Neuronal stem cell (in vitro differentiated cells): ENCODE measurements around the gene OGFOD3.

Experiments used
- DNase-seq: peaks from one replicate; pipeline ENCODE4 v3.0.0-alpha.2; 2013; ENCODE audit warnings: low spot score
- H2AFZ ChIP-seq: one replicate; pipeline ENCODE4 v1.6.1; 2013; ENCODE audit warnings: mild to moderate bottlenecking, low read length, inconsistent platforms
- H2AK5ac ChIP-seq: 2 replicates; pipeline ENCODE4 v1.6.1; 2013; ENCODE audit warnings: low read depth, mild to moderate bottlenecking, inconsistent platforms, low read length, moderate library complexity, mixed read lengths
- H2BK120ac ChIP-seq: 2 replicates; pipeline ENCODE4 v1.6.1; 2013; ENCODE audit warnings: low read depth, mild to moderate bottlenecking, inconsistent platforms, low read length, moderate library complexity, mixed read lengths
- H2BK12ac ChIP-seq: one replicate; pipeline ENCODE4 v1.6.1; 2013; ENCODE audit warnings: low read length, inconsistent platforms
- H2BK15ac ChIP-seq: 2 replicates; pipeline ENCODE4 v1.6.1; 2013; ENCODE audit warnings: mild to moderate bottlenecking, low read length, inconsistent platforms, mixed read lengths
- H2BK5ac ChIP-seq: one replicate; pipeline ENCODE4 v1.6.1; 2013; ENCODE audit warnings: inconsistent platforms, mild to moderate bottlenecking, low read length, moderate library complexity
- H3K14ac ChIP-seq: one replicate; pipeline ENCODE4 v1.6.1; 2013; ENCODE audit warnings: low read length, inconsistent platforms
- H3K18ac ChIP-seq: 2 replicates; pipeline ENCODE4 v1.6.1; 2013; ENCODE audit warnings: low read length, inconsistent platforms
- H3K23ac ChIP-seq: 2 replicates; pipeline ENCODE4 v1.6.1; 2013; ENCODE audit warnings: low read depth, mild to moderate bottlenecking, mixed read lengths, low read length, inconsistent platforms; ENCODE audit not compliant: poor library complexity
- H3K27ac ChIP-seq: replicated peaks from 3 replicates; pipeline ENCODE4 v1.5.1; 2013; ENCODE audit warnings: low read length, inconsistent platforms
- H3K27me3 ChIP-seq, 3 experiments: 2 replicates each; pipeline ENCODE4 v1.6.1; 2013; ENCODE audit warnings: low read length in 3 of 3, mild to moderate bottlenecking in 2 of 3, inconsistent platforms in 1 of 3, low read depth in 1 of 3, mixed read lengths in 1 of 3, moderate library complexity in 1 of 3; ENCODE audit not compliant: control insufficient read depth in 3 of 3, insufficient read depth in 3 of 3
- H3K36me3 ChIP-seq, 2 donors: replicated peaks in 1 of 2; 2 replicates each; pipeline ENCODE4 v1.6.1; 2013; ENCODE audit warnings: low read length in 2 of 2; ENCODE audit not compliant: control insufficient read depth in 2 of 2, insufficient read depth in 2 of 2
- H3K4ac ChIP-seq: 2 replicates; pipeline ENCODE4 v1.6.1; 2013; ENCODE audit warnings: inconsistent platforms, mild to moderate bottlenecking, low read length, moderate library complexity
- H3K4me1 ChIP-seq, 2 donors: 1 replicate in 1 of 2; 2 replicates in 1 of 2; pipeline ENCODE4 v1.6.1; 2013; ENCODE audit warnings: low read length in 2 of 2, low read depth in 1 of 2; ENCODE audit not compliant: control insufficient read depth in 2 of 2, insufficient read depth in 1 of 2
- H3K4me2 ChIP-seq: one replicate; pipeline ENCODE4 v1.6.1; 2013; ENCODE audit warnings: mild to moderate bottlenecking, low read length, inconsistent platforms; ENCODE audit not compliant: insufficient read depth, poor library complexity, severe bottlenecking
- H3K4me3 ChIP-seq, 2 donors: 2 replicates each; pipeline ENCODE4 v1.5.1; 2013; ENCODE audit warnings: low read length in 2 of 2, mild to moderate bottlenecking in 2 of 2, inconsistent platforms in 1 of 2, moderate library complexity in 1 of 2
- H3K79me1 ChIP-seq: one replicate; pipeline ENCODE4 v1.6.1; 2013; ENCODE audit warnings: low read depth, mild to moderate bottlenecking, inconsistent platforms, low read length, moderate library complexity
- H3K9ac ChIP-seq: one replicate; pipeline ENCODE4 v1.6.1; 2013; ENCODE audit warnings: mild to moderate bottlenecking, low read depth, low read length, inconsistent platforms; ENCODE audit not compliant: poor library complexity
- H3K9me3 ChIP-seq, 2 donors: replicated peaks in 1 of 2; 2 replicates each; pipeline versions ENCODE3 to v1.6.1; 2013; ENCODE audit warnings: low read length in 2 of 2, mild to moderate bottlenecking in 2 of 2, inconsistent platforms in 1 of 2, low read depth in 1 of 2, mixed read lengths in 1 of 2, moderate library complexity in 1 of 2; ENCODE audit not compliant: control insufficient read depth in 2 of 2, insufficient read depth in 1 of 2
- H4K8ac ChIP-seq: one replicate; pipeline ENCODE4 v1.6.1; 2013; ENCODE audit warnings: low read depth, mild to moderate bottlenecking, inconsistent platforms, low read length, moderate library complexity
- H4K91ac ChIP-seq: one replicate; pipeline ENCODE4 v1.6.1; 2013; ENCODE audit warnings: low read length, low read depth, mild to moderate bottlenecking, inconsistent platforms; ENCODE audit not compliant: poor library complexity
- WGBS, 2 donors: extraction: QIAGEN DNeasy Blood & Tissue Kit; methylation state at CpG; one replicate each; pipeline ENCODE4 v1.1.7; 2013; ENCODE audit warnings: missing lambda C conversion rate in 2 of 2, mixed read lengths in 1 of 2; ENCODE audit not compliant: insufficient read length in 2 of 2, insufficient replicate concordance in 1 of 2; ENCODE audit errors: extremely low coverage in 2 of 2; 5-methylcytosine and 5-hydroxymethylcytosine counted together

The OGFOD3 gene

GRCh38 chr17:82446124-82446523, 27.7 kb upstream of the OGFOD3 start:
- H4K91ac ChIP-seq: no peak overlapping the region
- no peak overlapping the region for H2BK12ac ChIP-seq

DNA sequence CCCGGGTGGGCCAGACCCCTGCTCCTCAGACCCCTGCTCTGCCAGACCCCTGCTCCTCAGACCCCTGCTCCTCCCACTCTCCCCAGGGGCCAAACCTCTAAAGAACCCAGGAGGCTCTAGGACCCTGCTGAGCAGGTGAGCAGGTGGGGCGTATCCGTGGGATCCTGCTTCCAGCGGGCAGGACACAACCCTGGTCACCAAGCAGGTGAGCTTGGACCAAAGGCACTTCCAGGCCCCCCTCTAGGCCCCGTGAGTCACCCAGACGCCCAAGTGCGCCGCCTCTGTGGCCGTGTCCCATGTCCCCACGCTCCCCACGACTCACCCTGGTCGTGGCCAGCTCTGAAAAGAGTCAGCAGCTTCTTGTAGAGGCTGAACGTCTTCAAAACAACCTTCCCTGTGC, 27.2 kb upstream of the OGFOD3 start:
- no peak overlapping the region for H3K23ac ChIP-seq
- peaks cover 12 to 16% of the 10 kb centered on the region in 2 donors for H3K4me1 ChIP-seq
- H3K4me3 ChIP-seq: no peak overlapping the region
- no peak for DNase-seq
- no peak overlapping the region for H4K8ac ChIP-seq
- no CpG with 5 or more reads among the region's 13 CpGs for WGBS, 2 donors
- H2BK5ac ChIP-seq: peak overlapping the region; percentile 82
- no peak overlapping the region for H3K4me2 ChIP-seq
- peaks cover 24 to 68% of the 10 kb centered on the region in 2 donors for H3K36me3 ChIP-seq
- peak overlapping the region; percentile 89 for H2AK5ac ChIP-seq
- H3K9me3 ChIP-seq: peaks cover 0 to 6% of the 10 kb centered on the region in 2 donors
- H3K4ac ChIP-seq: no peak overlapping the region
- H2BK12ac ChIP-seq: no peak overlapping the region
- H3K14ac ChIP-seq: no peak overlapping the region
- no peak overlapping the region for H2AFZ ChIP-seq
- no peak overlapping the region for H4K91ac ChIP-seq
- H2BK120ac ChIP-seq: no peak overlapping the region
- H3K9ac ChIP-seq: no peak overlapping the region
- peaks cover 25% of the 10 kb centered on the region for H3K79me1 ChIP-seq
- peak overlapping the region; percentile 71 for H3K18ac ChIP-seq
- no peak overlapping the region for H3K27ac ChIP-seq
- H2BK15ac ChIP-seq: no peak overlapping the region
- H3K27me3 ChIP-seq: no peaks in the 10 kb centered on the region

More at GRCh38 chr17:82446124-82446523, 27.7 kb upstream of the OGFOD3 start:
- Histone ChIP-seq H2BK5ac (peak overlapping the region; percentile 82), H3K4me1 (peaks cover 10 to 16% of the 10 kb centered on the region in 2 donors), H3K4me2 (no peak overlapping the region), H2BK15ac (no peak overlapping the region), H4K8ac (no peak overlapping the region), H2AFZ (no peak overlapping the region), H3K79me1 (peaks cover 25% of the 10 kb centered on the region), H3K4ac (no peak overlapping the region), H3K36me3 (peaks cover 24 to 68% of the 10 kb centered on the region in 2 donors), H3K27ac (peak overlapping the region; percentile 58), H3K27me3 (no peaks in the 10 kb centered on the region), H3K14ac (no peak overlapping the region), H3K18ac (no peak overlapping the region), H2AK5ac (peak overlapping the region; percentile 89), H3K9ac (no peak overlapping the region), H3K9me3 (peaks cover 0 to 6% of the 10 kb centered on the region in 2 donors), H2BK120ac (no peak overlapping the region), H3K4me3 (no peak overlapping the region), H3K23ac (peak overlapping the region; percentile 55)
- no peak for DNase-seq
- WGBS, 2 donors: no CpG with 5 or more reads among the region's 15 CpGs

- DNase-seq: no peak
- Histone ChIP-seq H3K27me3 (no peaks in the 10 kb centered on the region), H3K14ac (no peak overlapping the region), H3K79me1 (peaks cover 23% of the 10 kb centered on the region), H2BK15ac (no peak overlapping the region), H3K4me3 (no peak overlapping the region), H3K4me1 (peaks cover 11 to 16% of the 10 kb centered on the region in 2 donors), H3K4ac (no peak overlapping the region), H3K23ac (no peak overlapping the region), H2BK120ac (no peak overlapping the region), H3K27ac (no peak overlapping the region), H4K91ac (no peak overlapping the region), H2BK12ac (no peak overlapping the region), H3K18ac (no peak overlapping the region), H2BK5ac (no peak overlapping the region), H3K36me3 (peaks cover 24 to 68% of the 10 kb centered on the region in 2 donors), H2AK5ac (no peak overlapping the region), H4K8ac (no peak overlapping the region), H2AFZ (no peak overlapping the region), H3K9me3 (peaks cover 2 to 6% of the 10 kb centered on the region in 2 donors), H3K9ac (peak overlapping the region; percentile 44), H3K4me2 (no peak overlapping the region)
- WGBS, 2 donors: no CpG with 5 or more reads among the region's 19 CpGs
Measured at GRCh38 chr17:82444941-82445521, 26.6 kb upstream of the OGFOD3 start.

DNA sequence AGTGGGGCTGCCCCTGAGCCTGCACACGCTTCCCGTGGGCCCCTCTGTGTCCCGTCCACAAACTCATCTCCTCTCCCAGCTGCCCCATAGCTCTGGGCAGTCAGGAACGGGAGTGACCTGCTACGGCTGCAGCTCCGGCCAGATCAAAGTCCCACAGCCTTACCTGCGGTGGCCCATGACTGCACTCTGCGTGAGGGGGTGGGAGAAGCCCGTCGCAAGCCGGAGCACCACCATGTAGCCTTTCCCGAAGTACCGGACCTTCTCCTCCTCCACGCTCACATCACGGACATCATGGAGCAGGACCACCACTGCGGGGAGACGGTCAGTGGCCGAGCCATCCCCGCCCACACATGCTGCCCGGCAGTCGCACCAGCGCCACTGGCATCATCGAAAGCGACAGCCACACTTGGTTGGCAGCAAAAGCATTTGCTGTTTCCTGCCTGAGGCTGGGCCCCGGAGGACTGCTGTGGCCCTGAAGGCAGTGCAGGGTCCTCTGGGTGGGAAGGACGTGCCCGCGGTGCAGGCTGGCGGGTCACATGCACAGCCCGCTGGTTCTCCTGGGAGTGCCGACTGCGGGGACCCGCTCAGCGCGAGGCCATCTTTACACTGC, 26.0 kb upstream of the OGFOD3 start:
- Histone ChIP-seq H3K27ac (no peak overlapping the region), H3K23ac (peak overlapping the region; percentile 73), H2BK12ac (peak overlapping the region; percentile 10), H3K14ac (no peak overlapping the region), H3K4ac (no peak overlapping the region), H4K91ac (peak overlapping the region; percentile 30), H2BK120ac (no peak overlapping the region), H3K4me3 (peak overlapping the region in 1 of 2 donors; percentile 9), H3K27me3 (no peaks in the 10 kb centered on the region), H3K4me1 (peaks cover 5 to 10% of the 10 kb centered on the region in 2 donors), H3K9me3 (peaks cover 2 to 6% of the 10 kb centered on the region in 2 donors), H4K8ac (no peak overlapping the region), H2BK5ac (no peak overlapping the region), H2AFZ (no peak overlapping the region), H3K36me3 (peaks cover 24 to 65% of the 10 kb centered on the region in 2 donors), H2AK5ac (no peak overlapping the region), H3K18ac (peak overlapping the region; percentile 38), H2BK15ac (no peak overlapping the region), H3K9ac (peak overlapping the region; percentile 60), H3K79me1 (peaks cover 17% of the 10 kb centered on the region), H3K4me2 (no peak overlapping the region)
- no CpG with 5 or more reads among the region's 35 CpGs for WGBS, 2 donors
- no peak for DNase-seq
